WERI-Rb-1 (cell line): ENCODE data around the gene ATP12A.

ENCODE experiments used
- DNase-seq: peaks from one replicate; pipeline ENCODE4 v3.0.0-alpha.2; 2020
- H3K27ac ChIP-seq: fragments of 250-450 bp; sonication (Bioruptor Pico); 2 replicates; pipeline ENCODE4 v1.5.1; 2020; ENCODE audit warnings: mild to moderate bottlenecking, moderate library complexity
- H3K27me3 ChIP-seq: fragments of 250-450 bp; sonication (Bioruptor Pico); 2 replicates; pipeline ENCODE4 v1.5.1; 2021; ENCODE audit warnings: mild to moderate bottlenecking, low read depth, moderate library complexity; ENCODE audit not compliant: insufficient read depth, severe bottlenecking
- H3K36me3 ChIP-seq: fragments of 250-450 bp; sonication (Bioruptor Pico); 2 replicates; pipeline ENCODE4 v1.5.1; 2020; ENCODE audit warnings: mild to moderate bottlenecking, moderate library complexity
- H3K4me3 ChIP-seq: 2 replicates; pipeline ENCODE4 v1.5.1; 2011; ENCODE audit warnings: low read depth, mild to moderate bottlenecking, control low read depth, low read length
- H3K9me3 ChIP-seq: fragments of 250-450 bp; sonication (Bioruptor Pico); 2 replicates; pipeline ENCODE4 v1.5.1; 2021; ENCODE audit warnings: mild to moderate bottlenecking, moderate library complexity; ENCODE audit not compliant: severe bottlenecking
- TF ChIP-seq, protein P1 (sequence below): IDR thresholded peaks from 2 replicates; pipeline ENCODE4 v1.5.1; 2011; ENCODE audit warnings: low read depth, mild to moderate bottlenecking, control low read depth, inconsistent platforms, low read length

ATP12A gene

DNA sequence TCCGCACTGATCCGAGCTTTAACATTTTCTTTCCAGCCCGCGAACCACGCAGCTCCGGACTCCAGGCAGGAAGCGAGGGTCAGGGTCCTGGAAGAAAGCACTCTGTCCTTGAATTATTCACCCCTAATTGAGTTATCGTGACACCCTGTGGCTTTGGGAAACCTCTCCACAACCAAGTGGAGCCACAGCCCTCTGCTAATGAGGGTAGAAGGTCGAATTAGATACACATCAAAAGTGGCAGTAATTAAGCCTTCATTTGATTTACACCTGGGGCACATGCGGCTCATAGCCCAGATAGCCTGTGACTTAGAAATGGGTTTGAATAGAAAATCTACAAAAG, 67.8 kb downstream of the ATP12A start:
- Histone ChIP-seq H3K9me3 (peaks cover 5% of the 10 kb centered on the region), H3K36me3 (no peaks in the 10 kb centered on the region), H3K4me3 (peak overlapping the region; percentile 67), H3K27me3 (no peaks in the 10 kb centered on the region), H3K27ac (peak overlapping the region; percentile 47)
- no peak for DNase-seq
- TF ChIP-seq, protein P1, sequence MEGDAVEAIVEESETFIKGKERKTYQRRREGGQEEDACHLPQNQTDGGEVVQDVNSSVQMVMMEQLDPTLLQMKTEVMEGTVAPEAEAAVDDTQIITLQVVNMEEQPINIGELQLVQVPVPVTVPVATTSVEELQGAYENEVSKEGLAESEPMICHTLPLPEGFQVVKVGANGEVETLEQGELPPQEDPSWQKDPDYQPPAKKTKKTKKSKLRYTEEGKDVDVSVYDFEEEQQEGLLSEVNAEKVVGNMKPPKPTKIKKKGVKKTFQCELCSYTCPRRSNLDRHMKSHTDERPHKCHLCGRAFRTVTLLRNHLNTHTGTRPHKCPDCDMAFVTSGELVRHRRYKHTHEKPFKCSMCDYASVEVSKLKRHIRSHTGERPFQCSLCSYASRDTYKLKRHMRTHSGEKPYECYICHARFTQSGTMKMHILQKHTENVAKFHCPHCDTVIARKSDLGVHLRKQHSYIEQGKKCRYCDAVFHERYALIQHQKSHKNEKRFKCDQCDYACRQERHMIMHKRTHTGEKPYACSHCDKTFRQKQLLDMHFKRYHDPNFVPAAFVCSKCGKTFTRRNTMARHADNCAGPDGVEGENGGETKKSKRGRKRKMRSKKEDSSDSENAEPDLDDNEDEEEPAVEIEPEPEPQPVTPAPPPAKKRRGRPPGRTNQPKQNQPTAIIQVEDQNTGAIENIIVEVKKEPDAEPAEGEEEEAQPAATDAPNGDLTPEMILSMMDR, result no peak

DNA sequence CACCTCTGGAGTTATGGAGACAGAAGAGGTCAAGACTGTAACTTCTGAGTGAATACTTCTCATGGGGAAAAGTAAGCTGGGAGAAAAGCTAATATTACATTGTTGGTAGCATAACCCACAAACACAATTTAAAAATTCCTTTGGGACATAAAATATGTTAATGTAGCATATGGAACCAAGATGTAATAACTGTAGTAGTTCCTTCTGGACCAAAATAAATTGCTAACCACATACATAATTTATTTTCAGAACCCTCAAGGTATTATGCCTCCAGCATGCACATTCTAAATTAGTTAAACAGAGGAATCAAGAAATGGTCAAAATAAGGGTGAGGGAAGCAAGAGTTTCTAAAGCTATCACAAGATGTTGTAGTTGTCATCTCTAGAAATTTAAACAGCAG, 79.0 kb downstream of the ATP12A start:
- H3K36me3 ChIP-seq, result no peaks in the 10 kb centered on the region
- no peak for DNase-seq
- peaks cover 5% of the 10 kb centered on the region for H3K9me3 ChIP-seq
- no peaks in the 10 kb centered on the region for H3K27me3 ChIP-seq
- H3K4me3 ChIP-seq, result no peak overlapping the region
- TF ChIP-seq, protein P1, result no peak
- H3K27ac ChIP-seq, result no peak overlapping the region
